Myocyte (in vitro differentiated cells): ENCODE measurements around the gene SAMD11. TPM values are rescaled to one million over a fixed set of nuclear protein-coding genes. Genes with fewer than 3 reads are reported as not detected.

ENCODE experiments used
- DNase-seq: peaks from one replicate; pipeline ENCODE4 v3.0.0-alpha.2; 2012; ENCODE audit warnings: low read depth
- total RNA-seq: library from RNA; depleted of rRNA; stranded (reverse); fragments of >200 nt; gene quantifications from 2 replicates; pipeline ENCODE4 v1.2.3, GENCODE V29; 2014

Gene SAMD11
- total RNA-seq, 1 donor from 2014 or later: 0.86 TPM

- no peak for DNase-seq
These were observed 68.6 kb downstream of the SAMD11 start for GRCh38 chr1:992362-992761.

- DNase-seq: no peak
These were observed 69.8 kb downstream of the SAMD11 start for GRCh38 chr1:993379-993995.

Other genes starting within 250 kb of the SAMD11 start
- not detected in 2 replicates for gene OR4F16, start 237.3 kb upstream of the SAMD11 start, total RNA-seq
- gene NOC2L, start 35.3 kb downstream of the SAMD11 start, total RNA-seq: 70.2 and 71.9 TPM in 2 replicates
- 5.6 and 13.6 TPM in 2 replicates for gene KLHL17, start 36.7 kb downstream of the SAMD11 start, total RNA-seq
- gene PLEKHN1, start 42.6 kb downstream of the SAMD11 start, total RNA-seq: 0.24 TPM in 1 of 2 replicates, not detected in the other
- gene PERM1, start 58.2 kb downstream of the SAMD11 start, total RNA-seq: 1.4 TPM in 1 of 2 replicates, not detected in the other
- gene HES4, start 76.2 kb downstream of the SAMD11 start, total RNA-seq: 45.8 and 63.9 TPM in 2 replicates
- 103 and 148 TPM in 2 replicates for gene ISG15, start 89.6 kb downstream of the SAMD11 start, total RNA-seq
- 108 and 171 TPM in 2 replicates for gene AGRN, start 96.2 kb downstream of the SAMD11 start, total RNA-seq
- 0.05 and 0.83 TPM in 2 replicates for gene RNF223, start 150.4 kb downstream of the SAMD11 start, total RNA-seq
- 10.0 and 11.7 TPM in 2 replicates for gene C1orf159, start 192.2 kb downstream of the SAMD11 start, total RNA-seq
- not detected in 2 replicates for gene TTLL10, start 250.0 kb downstream of the SAMD11 start, total RNA-seq